NCI-H146 (cell line): ENCODE data around the gene ABHD12.
A peak's percentile ranks its signal among the peaks of the same experiment; 100 is the strongest.

Source experiments
- DNase-seq: peaks from one replicate; lab custom pipeline; 2025; lab: John Stamatoyannopoulos, UW

ABHD12 gene

GRCh38 chr20:25380945-25381614 lies 9.6 kb downstream of the ABHD12 start:
- no peak for DNase-seq

- no peak for DNase-seq
Measured at GRCh38 chr20:25378884-25379733, 11.5 kb downstream of the ABHD12 start.

- DNase-seq, result no peak
Measured at GRCh38 chr20:25378189-25378883, 12.3 kb downstream of the ABHD12 start.

- no peak for DNase-seq
Measured at GRCh38 chr20:25376886-25377285, 13.7 kb downstream of the ABHD12 start.

- no peak for DNase-seq
Measured at GRCh38 chr20:25376236-25376635, 14.4 kb downstream of the ABHD12 start.

GRCh38 chr20:25374842-25375241 lies 15.8 kb downstream of the ABHD12 start:
- DNase-seq, result no peak

- no peak for DNase-seq
Measured at GRCh38 chr20:25372584-25373336, 17.9 kb downstream of the ABHD12 start.

- DNase-seq, result no peak
Measured at GRCh38 chr20:25369971-25370370, 20.7 kb downstream of the ABHD12 start.

GRCh38 chr20:25369529-25369928 lies 21.1 kb downstream of the ABHD12 start:
- DNase-seq, result no peak

GRCh38 chr20:25368976-25369375 lies 21.7 kb downstream of the ABHD12 start:
- DNase-seq, result no peak

- DNase-seq, result no peak
Measured at GRCh38 chr20:25368526-25368925, 22.1 kb downstream of the ABHD12 start.

- DNase-seq, result no peak
Measured at GRCh38 chr20:25364879-25365699, 25.5 kb downstream of the ABHD12 start.

GRCh38 chr20:25364180-25364788 lies 26.4 kb downstream of the ABHD12 start:
- DNase-seq, result no peak

- DNase-seq, result no peak
Measured at GRCh38 chr20:25361287-25361683, 29.4 kb downstream of the ABHD12 start.

- no peak for DNase-seq
Measured at GRCh38 chr20:25360631-25361286, 29.9 kb downstream of the ABHD12 start.

- peak; percentile 34 for DNase-seq
Measured at GRCh38 chr20:25356271-25356933, 34.2 kb downstream of the ABHD12 start.

- no peak for DNase-seq
Measured at GRCh38 chr20:25355866-25356265, 34.8 kb downstream of the ABHD12 start.

GRCh38 chr20:25355011-25355595 lies 35.5 kb downstream of the ABHD12 start:
- no peak for DNase-seq
